IPS DF 6.9 (cell line): Measurements from ENCODE around the gene GDF15.

Experiments used
- DNase-seq: peaks from one replicate; pipeline ENCODE4 v3.0.0-alpha.2; 2013; ENCODE audit warnings: low read depth, low spot score
- H3K27ac ChIP-seq: one replicate; pipeline ENCODE4 v1.5.1; 2013; ENCODE audit warnings: low read length, control low read depth
- H3K27me3 ChIP-seq: 2 replicates; pipeline ENCODE4 v1.6.1; 2013; ENCODE audit warnings: mild to moderate bottlenecking, low read length; ENCODE audit not compliant: control insufficient read depth, insufficient read depth
- H3K36me3 ChIP-seq: 2 replicates; pipeline ENCODE4 v1.6.1; 2013; ENCODE audit warnings: low read length; ENCODE audit not compliant: control insufficient read depth, insufficient read depth
- H3K4me1 ChIP-seq: 2 replicates; pipeline ENCODE4 v1.6.1; 2013; ENCODE audit warnings: low read length; ENCODE audit not compliant: control insufficient read depth, insufficient read depth
- H3K4me3 ChIP-seq: 2 replicates; pipeline ENCODE4 v1.5.1; 2013; ENCODE audit warnings: mild to moderate bottlenecking, low read length
- H3K9me3 ChIP-seq: 2 replicates; pipeline ENCODE4 v1.6.1; 2013; ENCODE audit warnings: low read length, inconsistent platforms; ENCODE audit not compliant: control insufficient read depth, insufficient read depth
- WGBS: extraction: QIAGEN DNeasy Blood & Tissue Kit; methylation state at CpG from one replicate; pipeline ENCODE4 v1.1.7; 2013; ENCODE audit warnings: mixed read lengths, missing lambda C conversion rate; ENCODE audit not compliant: insufficient read length, insufficient coverage; 5-methylcytosine and 5-hydroxymethylcytosine counted together

GDF15 gene

DNA sequence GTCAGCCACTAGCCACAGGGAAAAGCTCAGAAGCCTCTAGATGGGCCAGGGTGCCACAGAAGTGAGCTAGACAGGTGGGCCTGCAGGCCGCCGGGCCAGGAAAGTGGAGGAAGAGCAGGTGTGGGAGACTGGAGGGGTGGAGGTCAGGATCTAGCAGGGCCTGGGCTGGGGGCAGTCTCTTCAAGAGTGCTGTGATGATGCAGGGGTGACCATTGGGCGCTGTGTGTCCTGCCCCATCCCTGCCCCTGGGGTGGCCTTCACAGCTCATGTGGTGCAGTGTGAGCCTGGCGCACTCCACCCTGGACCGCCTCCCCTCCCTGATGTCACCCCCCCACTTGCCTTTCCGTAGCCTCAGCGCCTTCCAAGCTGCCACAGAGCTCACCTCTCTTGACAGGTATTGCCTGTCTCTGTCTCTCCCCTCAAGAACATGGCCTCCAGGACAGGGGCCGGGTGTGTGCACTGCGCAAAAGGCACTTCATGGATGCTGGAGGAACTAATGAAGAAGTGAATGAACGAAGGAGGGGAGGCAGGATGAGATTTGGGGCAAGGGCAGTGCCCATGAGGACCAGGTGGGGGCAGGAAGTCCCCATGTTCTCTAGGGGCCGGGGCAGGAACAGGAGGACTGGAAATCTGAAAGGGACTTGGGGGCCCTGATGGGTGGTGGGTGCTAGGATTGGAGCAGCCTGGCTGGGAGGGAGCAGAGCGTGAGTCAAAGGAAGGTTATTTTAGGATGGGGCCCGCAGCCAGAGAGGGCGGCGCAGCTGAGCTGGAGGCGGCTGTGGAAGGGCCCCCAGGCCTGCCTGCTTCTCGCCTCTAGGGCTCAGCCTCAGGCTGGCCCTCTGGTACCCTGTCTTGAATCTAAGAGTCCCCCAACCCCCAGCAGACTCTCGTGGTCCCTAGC is 39.8 kb downstream of the GDF15 start:
- Histone ChIP-seq H3K4me1 (peaks cover 6% of the 10 kb centered on the region), H3K27ac (no peak overlapping the region), H3K36me3 (no peaks in the 10 kb centered on the region; the same call in 1 of the 2 replicates), H3K27me3 (no peaks in the 10 kb centered on the region), H3K9me3 (no peaks in the 10 kb centered on the region), H3K4me3 (no peak overlapping the region)
- DNase-seq: no peak
- no CpG with 5 or more reads among the region's 18 CpGs for WGBS

DNA sequence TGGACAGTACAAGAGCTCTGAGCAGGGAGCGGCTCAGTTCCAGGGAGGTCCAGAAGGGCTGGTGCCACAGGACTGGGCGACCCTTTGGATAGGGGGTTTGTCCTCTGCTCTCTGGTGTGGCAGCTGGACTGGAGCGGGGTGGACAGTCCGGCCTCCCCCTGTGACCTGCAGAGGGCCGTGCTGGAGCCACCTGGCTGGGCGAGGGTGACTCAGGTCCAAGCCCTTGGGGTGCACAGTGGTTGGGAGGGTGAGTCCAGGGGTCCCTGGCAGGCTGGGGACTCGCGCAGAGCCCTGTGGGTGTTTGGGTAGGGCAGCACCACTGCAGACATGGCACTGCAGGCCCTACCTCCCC is 40.4 kb downstream of the GDF15 start:
- H3K27ac ChIP-seq: no peak overlapping the region
- no peaks in the 10 kb centered on the region for H3K9me3 ChIP-seq
- H3K36me3 ChIP-seq: no peaks in the 10 kb centered on the region; the same call in 1 of the 2 replicates
- peaks cover 9% of the 10 kb centered on the region for H3K4me1 ChIP-seq
- H3K4me3 ChIP-seq: no peak overlapping the region
- no peak for DNase-seq
- WGBS: no CpG with 5 or more reads among the region's 8 CpGs
- no peaks in the 10 kb centered on the region for H3K27me3 ChIP-seq

DNA sequence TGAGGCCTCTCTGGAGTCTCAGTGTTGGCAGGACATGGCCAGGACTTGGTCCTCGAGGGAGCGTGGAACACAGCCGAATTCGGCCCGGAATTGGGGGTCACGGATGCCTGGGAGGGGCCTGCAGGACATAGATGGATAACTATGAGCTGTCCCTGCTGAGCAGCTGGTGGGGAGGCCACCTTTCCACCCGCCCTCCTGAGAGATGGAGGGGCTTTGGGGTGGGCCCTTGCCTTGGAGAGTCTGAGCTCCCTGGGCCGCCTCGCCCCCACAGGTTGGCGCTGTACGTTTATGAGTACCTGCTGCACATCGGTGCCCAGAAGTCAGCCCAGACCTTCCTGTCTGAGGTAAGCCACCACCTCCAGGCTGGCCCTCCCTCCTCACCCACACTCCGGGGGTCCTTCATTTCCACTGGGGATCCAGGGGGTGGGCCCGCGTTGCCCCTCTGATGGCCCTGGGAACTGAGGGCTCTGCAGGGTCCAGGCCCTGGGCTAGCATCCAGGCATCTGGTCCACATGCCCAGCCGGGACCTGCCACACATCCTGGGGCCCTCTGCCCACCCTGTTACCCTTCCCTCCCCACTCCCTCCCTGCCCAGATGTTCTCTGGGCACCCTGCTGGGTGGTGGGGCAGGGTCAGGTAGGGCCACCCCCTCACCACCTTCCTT is 41.3 kb downstream of the GDF15 start:
- Histone ChIP-seq H3K36me3 (no peaks in the 10 kb centered on the region; the same call in 1 of the 2 replicates), H3K4me1 (peaks cover 11% of the 10 kb centered on the region), H3K9me3 (no peaks in the 10 kb centered on the region), H3K27ac (no peak overlapping the region), H3K27me3 (no peaks in the 10 kb centered on the region), H3K4me3 (no peak overlapping the region)
- no peak for DNase-seq
- WGBS: no CpG with 5 or more reads among the region's 16 CpGs

DNA sequence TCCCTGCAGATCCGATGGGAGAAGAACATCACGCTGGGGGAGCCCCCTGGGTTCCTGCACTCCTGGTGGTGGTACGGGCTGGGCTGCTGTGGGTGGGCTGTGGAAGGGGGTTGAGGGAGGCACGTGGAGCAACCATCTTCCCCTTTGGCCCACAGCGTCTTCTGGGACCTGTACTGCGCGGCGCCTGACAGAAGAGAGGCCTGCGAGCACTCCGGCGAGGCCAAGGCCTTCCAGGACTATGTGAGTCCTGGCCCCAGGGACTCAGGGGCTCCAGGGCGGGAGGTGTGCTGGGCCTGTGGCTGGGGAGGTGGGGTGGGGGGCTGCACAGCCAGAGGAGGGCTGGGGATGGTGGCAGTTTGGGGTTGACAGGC is 41.8 kb downstream of the GDF15 start:
- Histone ChIP-seq H3K9me3 (no peaks in the 10 kb centered on the region), H3K27ac (no peak overlapping the region), H3K4me1 (peaks cover 12% of the 10 kb centered on the region), H3K36me3 (no peaks in the 10 kb centered on the region; the same call in 1 of the 2 replicates), H3K27me3 (no peaks in the 10 kb centered on the region), H3K4me3 (no peak overlapping the region)
- WGBS: no CpG with 5 or more reads among the region's 12 CpGs
- no peak for DNase-seq

GRCh38 chr19:18428173-18428786 is 42.3 kb downstream of the GDF15 start:
- H3K36me3 ChIP-seq: no peaks in the 10 kb centered on the region; the same call in 1 of the 2 replicates
- H3K27ac ChIP-seq: no peak overlapping the region
- peaks cover 14% of the 10 kb centered on the region for H3K4me1 ChIP-seq
- no peaks in the 10 kb centered on the region for H3K9me3 ChIP-seq
- H3K27me3 ChIP-seq: no peaks in the 10 kb centered on the region
- no CpG with 5 or more reads among the region's 17 CpGs for WGBS
- H3K4me3 ChIP-seq: no peak overlapping the region; the same call in 1 of the 2 replicates
- DNase-seq: no peak

DNA sequence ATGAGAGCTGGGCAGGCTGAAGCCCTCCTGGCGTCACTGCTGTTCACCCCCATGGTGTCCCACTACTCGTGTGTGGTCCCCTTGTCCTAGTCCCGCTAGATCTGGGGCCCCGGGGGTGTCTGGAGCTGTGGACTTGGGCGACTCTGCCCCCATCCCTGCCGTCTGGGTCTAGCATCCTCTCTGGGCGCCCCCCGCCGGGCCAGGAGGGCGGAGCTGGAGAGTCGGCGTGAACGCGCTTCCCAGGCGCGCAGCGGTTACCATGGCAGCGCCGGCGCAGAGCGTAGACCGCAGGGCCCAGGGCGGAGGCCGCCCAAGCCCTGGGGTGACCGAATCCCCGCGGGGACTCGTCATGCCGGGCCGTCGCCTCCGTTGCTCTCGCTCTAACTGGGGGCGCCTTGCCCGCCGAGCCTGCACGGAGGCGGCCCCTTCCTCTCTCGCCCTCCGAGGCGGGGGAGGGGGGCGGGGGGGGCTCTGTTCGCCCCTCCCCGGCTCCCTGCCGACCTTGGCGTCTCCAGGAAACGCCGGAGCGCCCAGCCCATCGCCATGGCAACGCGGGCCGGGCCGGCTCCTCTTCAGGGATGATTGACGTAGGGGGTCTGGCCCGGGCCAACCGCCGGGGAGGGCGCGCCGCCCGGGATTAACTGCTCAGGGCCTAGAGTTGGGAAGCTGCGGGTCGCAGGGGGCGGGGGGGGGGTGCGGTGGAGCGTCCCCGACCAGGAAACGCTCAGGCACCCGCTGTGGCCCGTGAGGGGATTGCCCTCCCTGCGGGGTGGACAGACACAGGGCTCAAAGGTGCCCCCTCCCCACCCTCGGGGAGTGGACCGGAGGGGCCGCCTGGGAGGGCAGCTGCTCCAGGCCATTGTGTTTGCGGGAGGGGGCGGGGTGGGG is 43.1 kb downstream of the GDF15 start:
- no CpG with 5 or more reads among the region's 77 CpGs for WGBS
- Histone ChIP-seq H3K9me3 (no peaks in the 10 kb centered on the region), H3K36me3 (no peaks in the 10 kb centered on the region; the same call in 1 of the 2 replicates), H3K27me3 (no peaks in the 10 kb centered on the region), H3K27ac (no peak overlapping the region), H3K4me1 (peaks cover 14% of the 10 kb centered on the region), H3K4me3 (peak overlapping the region; percentile 59; the same call in 1 of the 2 replicates)
- DNase-seq: no peak

GRCh38 chr19:18429717-18430416 is 43.9 kb downstream of the GDF15 start:
- Histone ChIP-seq H3K36me3 (no peaks in the 10 kb centered on the region; the same call in 1 of the 2 replicates), H3K27ac (no peak overlapping the region), H3K9me3 (no peaks in the 10 kb centered on the region), H3K27me3 (no peaks in the 10 kb centered on the region), H3K4me1 (peaks cover 12% of the 10 kb centered on the region), H3K4me3 (no peak overlapping the region; the same call in 1 of the 2 replicates)
- DNase-seq: no peak
- no CpG with 5 or more reads among the region's 13 CpGs for WGBS

DNA sequence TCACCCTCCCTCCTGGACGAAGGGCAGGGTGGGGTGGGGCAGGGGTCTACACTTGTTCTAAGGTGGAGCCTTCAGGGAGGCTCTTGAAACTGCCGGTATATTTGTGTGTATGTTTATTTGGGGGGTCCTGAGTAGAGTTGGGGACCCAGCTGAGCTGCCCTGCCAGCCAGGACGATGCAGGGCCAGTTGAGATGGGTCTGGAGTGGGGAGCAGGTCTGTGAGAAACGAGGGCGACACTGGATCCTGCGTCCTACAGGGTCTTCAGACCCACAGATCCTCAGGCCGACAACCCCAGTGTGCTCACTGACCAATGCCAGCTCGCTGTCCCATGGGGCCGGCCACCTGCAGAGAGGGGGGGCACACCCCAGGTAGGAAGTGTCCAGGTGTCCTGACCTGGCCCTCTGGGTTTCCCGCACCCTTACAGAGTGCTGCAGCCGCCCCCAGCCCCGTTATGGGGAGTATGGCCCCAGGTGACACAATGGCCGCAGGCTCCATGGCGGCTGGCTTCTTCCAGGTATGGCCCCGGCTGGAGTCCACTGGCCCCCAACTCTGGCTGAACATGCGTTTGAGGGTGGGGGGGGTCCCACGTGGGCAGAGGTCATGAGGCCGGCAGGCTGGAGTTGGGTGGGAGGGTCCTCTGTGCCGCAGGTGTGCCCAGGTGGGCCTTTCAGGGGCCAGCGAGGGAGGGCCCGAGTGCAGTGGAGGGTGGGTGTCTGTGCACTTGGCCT is 44.6 kb downstream of the GDF15 start:
- Histone ChIP-seq H3K4me3 (no peak overlapping the region), H3K4me1 (peaks cover 12% of the 10 kb centered on the region), H3K36me3 (peaks cover 3% of the 10 kb centered on the region; the same call in 1 of the 2 replicates), H3K27me3 (no peaks in the 10 kb centered on the region), H3K9me3 (no peaks in the 10 kb centered on the region), H3K27ac (no peak overlapping the region)
- no peak for DNase-seq
- no CpG with 5 or more reads among the region's 21 CpGs for WGBS
